H1 (cell line): ENCODE results near the gene RNU5D-1. TPM values are rescaled to one million over a fixed set of nuclear protein-coding genes. Genes with fewer than 3 reads are reported as not detected.

Experiments used
- ASH2L ChIP-seq: fragments of 200-600, 300-600 bp; sonication (generic); IDR thresholded peaks from one replicate; pipeline ENCODE4 v1.7.1; 2017; ENCODE audit warnings: low read length
- BCL11A ChIP-seq, 2 experiments: IDR thresholded peaks; one replicate each; pipeline ENCODE4 v1.6.1; 2011; ENCODE audit warnings: low read depth in 2 of 2, low read length in 2 of 2, mild to moderate bottlenecking in 2 of 2
- BRCA1 ChIP-seq: IDR thresholded peaks from 2 replicates; pipeline ENCODE4 v1.6.1; 2012; ENCODE audit warnings: low read depth, low read length, improper control_type of control experiment
- CHD2 ChIP-seq: IDR thresholded peaks from 2 replicates; pipeline ENCODE4 v1.6.1; 2012; ENCODE audit warnings: low read length, improper control_type of control experiment
- EGR1 ChIP-seq: IDR thresholded peaks from 2 replicates; pipeline ENCODE4 v1.6.1; 2011; ENCODE audit warnings: low read depth, low read length, borderline replicate concordance
- JUND ChIP-seq: IDR thresholded peaks from 2 replicates; pipeline ENCODE4 v1.6.1; 2011; ENCODE audit warnings: mild to moderate bottlenecking, improper control_type of control experiment, low read length
- KDM1A ChIP-seq: fragments of 200-600, 300-600 bp; sonication (generic); IDR thresholded peaks from 2 replicates; pipeline ENCODE4 v1.7.1; 2016; ENCODE audit warnings: mild to moderate bottlenecking, low read length, borderline replicate concordance
- KDM4A ChIP-seq: IDR thresholded peaks from one replicate; pipeline ENCODE4 v1.7.1; 2012; ENCODE audit warnings: low read depth, mild to moderate bottlenecking, moderate library complexity, low read length, inconsistent platforms; ENCODE audit not compliant: severe bottlenecking
- KDM5A ChIP-seq: fragments of 200-600 bp; IDR thresholded peaks from 2 replicates; pipeline ENCODE4 v1.7.1; 2012; ENCODE audit warnings: mild to moderate bottlenecking, low read length, inconsistent platforms, mixed read lengths
- NRF1 ChIP-seq: IDR thresholded peaks from 2 replicates; pipeline ENCODE4 v1.6.1; 2011; ENCODE audit warnings: mild to moderate bottlenecking, low read depth, low read length, improper control_type of control experiment
- POLR2A ChIP-seq, 2 experiments: IDR thresholded peaks; 1 replicate in 1 of 2; 2 replicates in 1 of 2; pipeline ENCODE4 v1.6.1; 2011; ENCODE audit warnings: low read depth in 2 of 2, low read length in 2 of 2, mild to moderate bottlenecking in 2 of 2; ENCODE audit errors: control extremely low read depth in 1 of 2
- RBBP5 ChIP-seq: IDR thresholded peaks from 2 replicates; pipeline ENCODE4 v1.7.1; 2012; ENCODE audit warnings: low read depth, mild to moderate bottlenecking, inconsistent platforms, low read length, moderate library complexity, borderline replicate concordance
- RXRA ChIP-seq: IDR thresholded peaks from 2 replicates; pipeline ENCODE4 v1.6.1; 2011; ENCODE audit warnings: low read depth, mild to moderate bottlenecking, low read length, moderate library complexity; ENCODE audit not compliant: insufficient read depth
- SAP30 ChIP-seq: fragments of 300-600 bp; sonication (generic); IDR thresholded peaks from 2 replicates; pipeline ENCODE4 v1.7.1; 2012; ENCODE audit warnings: low read length, moderate library complexity, mild to moderate bottlenecking, inconsistent platforms; ENCODE audit not compliant: insufficient read depth, insufficient replicate concordance
- SIRT6 ChIP-seq: IDR thresholded peaks from one replicate; pipeline ENCODE4 v1.7.1; 2012; ENCODE audit warnings: low read length, inconsistent platforms
- SUZ12 ChIP-seq: fragments of 200-600 bp; sonication (generic); IDR thresholded peaks from 2 replicates; pipeline ENCODE4 v1.6.1; 2012; ENCODE audit warnings: mild to moderate bottlenecking, inconsistent platforms, low read length, moderate library complexity, mixed read lengths
- TAF1 ChIP-seq: IDR thresholded peaks from 2 replicates; pipeline ENCODE4 v1.6.1; 2011; ENCODE audit warnings: mild to moderate bottlenecking, low read depth, low read length
- TBP ChIP-seq: IDR thresholded peaks from 2 replicates; pipeline ENCODE4 v1.6.1; 2011; ENCODE audit warnings: low read depth, low read length, improper control_type of control experiment
- TEAD4 ChIP-seq: IDR thresholded peaks from 2 replicates; pipeline ENCODE4 v1.6.1; 2012; ENCODE audit warnings: low read depth, low read length, inconsistent platforms, mixed read lengths
- USF2 ChIP-seq: IDR thresholded peaks from 2 replicates; pipeline ENCODE4 v1.6.1; 2011; ENCODE audit warnings: low read length, improper control_type of control experiment
- polyA plus RNA-seq, 7 experiments: library from polyadenylated mRNA; depleted of rRNA in 3 of 7; stranded (reverse) in 5 of 7; unstranded in 2 of 7; fragments of >200 nt in 5 of 7; fragments of 200-250 nt in 2 of 7; gene quantifications; 1 replicate in 5 of 7; 2 replicates in 1 of 7; 4 replicates in 1 of 7; pipeline versions ENCODE4 v1.2.1 to v1.2.3, GENCODE V29; 2011 to 2013; ENCODE audit warnings: missing spikeins in 2 of 7, mixed read lengths in 2 of 7
- total RNA-seq: library from RNA; stranded (reverse); fragmentation: NEBNext Ultra II Directional; extraction: Animal tissue kit (Norgen Biotek cat#: 25700); gene quantifications from 2 replicates; pipeline ENCODE4 v1.2.1, GENCODE V29; 2021
- TF ChIP-seq, protein P1 (sequence below): IDR thresholded peaks from 2 replicates; pipeline ENCODE4 v1.6.1; 2012; ENCODE audit warnings: low read length, inconsistent platforms

Gene RNU5D-1
- total and polyA plus RNA-seq, 2 of the 8 experiments (the other 6 are each of a cell fraction or from before 2014, with no cell fraction given), result under 0.01 TPM; not detected in 1

GRCh38 chr1:44721485-44722361 is 9.2 kb downstream of the RNU5D-1 start (continued):
- TF ChIP-seq KDM1A (no peak), ASH2L (no peak), JUND (0 out of 2 replicates have a peak, but pooled peaks have one; percentile 66), USF2 (no peak), NRF1 (no peak), POLR2A (IDR thresholded peaks at IDR 0.05; ENCODE audit: control extremely low read depth in 1 of 2, low read depth in 2 of 2, low read length in 2 of 2) (peak; percentile 100), SAP30 (no peak), KDM5A (no peak), RBBP5 (no peak), TBP (peak; percentile 98), RXRA (no peak), BCL11A (IDR thresholded peaks at IDR 0.05; ENCODE audit: low read depth in 2 of 2, low read length in 2 of 2) (no peak), SIRT6 (no peak), TEAD4 (0 out of 2 replicates have a peak, but pooled peaks have one; percentile 1), EGR1 (peak; percentile 68; the same call in 1 of the 2 replicates), SUZ12 (no peak), BRCA1 (no peak), CHD2 (peak; percentile 68; the same call in 1 of the 2 replicates), KDM4A (no peak), TAF1 (peak; percentile 13; the same call in 1 of the 2 replicates)
- TF ChIP-seq, protein P1, sequence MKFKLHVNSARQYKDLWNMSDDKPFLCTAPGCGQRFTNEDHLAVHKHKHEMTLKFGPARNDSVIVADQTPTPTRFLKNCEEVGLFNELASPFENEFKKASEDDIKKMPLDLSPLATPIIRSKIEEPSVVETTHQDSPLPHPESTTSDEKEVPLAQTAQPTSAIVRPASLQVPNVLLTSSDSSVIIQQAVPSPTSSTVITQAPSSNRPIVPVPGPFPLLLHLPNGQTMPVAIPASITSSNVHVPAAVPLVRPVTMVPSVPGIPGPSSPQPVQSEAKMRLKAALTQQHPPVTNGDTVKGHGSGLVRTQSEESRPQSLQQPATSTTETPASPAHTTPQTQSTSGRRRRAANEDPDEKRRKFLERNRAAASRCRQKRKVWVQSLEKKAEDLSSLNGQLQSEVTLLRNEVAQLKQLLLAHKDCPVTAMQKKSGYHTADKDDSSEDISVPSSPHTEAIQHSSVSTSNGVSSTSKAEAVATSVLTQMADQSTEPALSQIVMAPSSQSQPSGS, result peak; percentile 80; the same call in 1 of the 2 replicates
